ENCODE results near the gene ATAD3B. TPM values are rescaled to one million over a fixed set of nuclear protein-coding genes. Genes with fewer than 3 reads are reported as not detected.
A peak's percentile ranks its signal among the peaks of the same experiment; 100 is the strongest.
"Not testable (repeated sequence)": the region's sequence is repeated elsewhere in the genome, so short reads cannot be mapped to it uniquely, and the experiment has no call there.

The ATAD3B gene
- total RNA-seq, 3 donors from 2014 or later, result 193 to 208 (median 194) TPM

DNA sequence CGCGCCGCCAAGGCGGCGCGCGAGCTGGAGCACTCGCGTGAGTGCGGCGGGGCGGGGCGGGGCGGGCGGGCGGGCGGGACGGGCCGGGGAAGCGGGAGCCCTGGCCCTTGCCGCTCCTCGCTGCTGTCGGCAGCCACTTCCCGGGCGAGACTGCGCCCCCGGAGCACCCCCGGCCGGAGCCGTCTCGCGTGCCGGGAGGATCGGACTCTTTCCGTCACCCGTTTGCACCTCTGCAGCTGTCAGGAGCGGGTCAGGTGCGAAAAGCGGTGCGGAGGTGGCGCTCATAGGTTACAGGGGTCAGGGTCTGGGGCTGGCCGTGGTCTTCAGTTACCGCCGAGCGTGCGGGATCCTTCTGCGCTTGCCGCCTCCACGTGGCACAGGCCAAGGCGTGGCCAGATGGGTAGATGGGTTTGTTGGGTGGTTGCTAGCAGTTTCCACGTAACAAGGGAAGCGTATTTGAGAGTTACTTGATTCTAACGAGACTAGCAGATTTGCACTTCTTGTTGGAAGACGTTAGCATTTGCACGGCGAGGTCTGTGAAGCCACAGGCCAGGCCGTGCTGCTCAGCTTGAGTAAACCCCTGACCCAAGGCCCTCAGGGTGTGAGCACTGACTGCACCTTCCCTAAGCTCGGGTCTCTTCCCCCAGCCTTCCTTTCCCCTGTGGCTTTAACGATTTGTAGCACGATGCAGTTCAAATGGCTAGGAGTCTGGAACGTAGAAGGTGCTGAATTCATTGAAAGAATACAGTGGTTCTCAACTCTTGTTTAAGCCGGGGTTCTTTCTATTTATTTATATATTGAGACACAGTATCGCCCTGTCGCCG lies 700 bp downstream of the ATAD3B start:
- H3K27me3 Mint-ChIP-seq (ENCODE audit: low read depth); H3K9me3 Mint-ChIP-seq; H3K36me3 Mint-ChIP-seq (ENCODE audit: insufficient read depth); DNase-seq: not testable (repeated sequence)
- Mint-ChIP-seq H3K4me1 (ENCODE audit: low read depth) (peaks cover 21% of the 10 kb centered on the region), H3K4me3 (peak overlapping the region; percentile 86)
- peak; percentile 44 to 51 for ATAC-seq

DNA sequence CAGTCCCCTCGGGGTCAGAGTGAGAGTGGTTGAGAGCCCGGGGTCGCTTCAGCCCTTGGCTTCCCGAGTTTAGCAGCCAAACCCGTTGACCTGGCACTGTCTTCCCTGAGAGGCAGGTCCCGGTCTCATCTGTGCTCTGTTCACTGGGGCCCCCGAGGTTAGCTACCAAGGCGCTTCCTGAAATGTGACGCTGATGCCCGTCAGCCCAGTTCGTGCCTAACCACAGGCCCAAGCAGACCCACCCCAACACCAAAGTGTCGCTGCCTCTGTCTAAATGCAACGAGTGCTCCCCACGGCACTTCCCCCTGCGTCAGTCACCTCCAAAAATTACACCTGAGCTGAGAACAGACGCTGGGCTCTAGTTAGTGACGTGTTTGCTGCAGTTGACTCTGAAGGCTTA lies 4.4 kb downstream of the ATAD3B start:
- H3K4me1 Mint-ChIP-seq (ENCODE audit: low read depth), result peaks cover 17% of the 10 kb centered on the region
- peaks cover 18% of the 10 kb centered on the region for H3K36me3 Mint-ChIP-seq (ENCODE audit: insufficient read depth)
- not testable (repeated sequence) for H3K27me3 Mint-ChIP-seq (ENCODE audit: low read depth); ATAC-seq; H3K9me3 Mint-ChIP-seq; DNase-seq; H3K4me3 Mint-ChIP-seq

DNA sequence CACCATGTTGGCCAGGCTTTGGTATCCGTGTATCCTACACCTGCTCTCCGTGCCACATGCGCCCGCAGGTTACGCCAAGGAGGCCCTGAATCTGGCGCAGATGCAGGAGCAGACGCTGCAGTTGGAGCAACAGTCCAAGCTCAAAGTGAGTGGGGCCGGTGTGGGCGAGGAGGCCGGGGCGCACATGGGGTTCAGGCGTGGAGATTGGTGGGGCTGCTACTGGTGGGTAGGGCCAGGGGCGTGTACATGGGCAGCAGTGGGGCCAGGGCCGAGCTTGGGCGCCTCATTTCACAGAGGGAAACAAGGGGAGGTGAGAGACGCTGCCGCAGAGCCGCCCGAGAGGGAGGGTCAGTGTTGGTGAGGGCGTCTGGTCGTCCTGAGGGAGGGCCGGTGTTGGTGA lies 5.6 kb downstream of the ATAD3B start:
- Mint-ChIP-seq H3K36me3 (ENCODE audit: insufficient read depth) (peaks cover 18% of the 10 kb centered on the region), H3K4me1 (ENCODE audit: low read depth) (peaks cover 15% of the 10 kb centered on the region), H3K4me3 (no peak overlapping the region), H3K9me3 (no peaks in the 10 kb centered on the region), H3K27me3 (ENCODE audit: low read depth) (no peaks in the 10 kb centered on the region)
- ATAC-seq (no peak), DNase-seq (no peak)

DNA sequence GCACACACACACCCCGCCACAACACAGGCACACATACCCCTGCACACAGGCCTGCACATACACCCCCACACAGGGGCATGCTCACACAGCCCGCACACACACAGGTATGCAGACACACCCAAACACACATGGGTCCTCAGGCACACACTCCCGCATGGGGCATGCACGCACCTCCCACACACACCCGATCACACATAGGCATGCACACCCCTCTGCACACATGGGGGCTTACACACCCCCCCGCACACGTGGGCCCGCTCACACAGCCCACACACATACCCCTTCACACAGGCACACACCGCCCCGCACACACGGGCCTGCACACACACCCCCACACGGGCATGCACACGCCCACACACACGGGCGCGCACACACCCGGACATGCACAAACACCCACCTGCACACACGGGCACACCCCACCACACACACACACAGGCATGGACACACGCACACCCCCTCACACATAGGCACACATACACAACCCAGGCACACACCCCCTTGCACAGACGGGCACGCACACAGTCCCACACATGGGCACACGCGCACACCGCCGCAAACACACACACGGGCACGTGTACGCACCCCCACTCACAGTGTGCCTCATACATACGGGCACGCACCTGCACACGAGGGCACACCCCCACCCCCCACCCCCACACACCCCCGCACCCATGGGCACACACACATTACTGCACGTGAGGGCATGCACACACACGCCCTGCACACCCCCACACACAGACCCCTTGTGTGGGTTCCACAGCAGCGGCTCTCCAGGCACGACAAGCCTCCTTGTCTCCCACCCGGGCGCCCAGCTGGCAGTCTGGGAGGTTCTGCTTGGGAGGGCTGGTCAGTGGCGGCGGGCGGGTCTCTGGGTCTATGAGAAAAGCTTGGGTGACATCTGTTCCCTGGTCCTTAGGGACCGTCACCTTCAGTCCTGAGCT lies 8.3 kb downstream of the ATAD3B start:
- no peaks in the 10 kb centered on the region for H3K9me3 Mint-ChIP-seq
- no peaks in the 10 kb centered on the region for H3K27me3 Mint-ChIP-seq (ENCODE audit: low read depth)
- DNase-seq (no peak), ATAC-seq (peak in 1 of 2 donors; percentile 7)
- peaks cover 7% of the 10 kb centered on the region for H3K4me1 Mint-ChIP-seq (ENCODE audit: low read depth)
- peaks cover 19% of the 10 kb centered on the region for H3K36me3 Mint-ChIP-seq (ENCODE audit: insufficient read depth)
- no peak overlapping the region for H3K4me3 Mint-ChIP-seq

DNA sequence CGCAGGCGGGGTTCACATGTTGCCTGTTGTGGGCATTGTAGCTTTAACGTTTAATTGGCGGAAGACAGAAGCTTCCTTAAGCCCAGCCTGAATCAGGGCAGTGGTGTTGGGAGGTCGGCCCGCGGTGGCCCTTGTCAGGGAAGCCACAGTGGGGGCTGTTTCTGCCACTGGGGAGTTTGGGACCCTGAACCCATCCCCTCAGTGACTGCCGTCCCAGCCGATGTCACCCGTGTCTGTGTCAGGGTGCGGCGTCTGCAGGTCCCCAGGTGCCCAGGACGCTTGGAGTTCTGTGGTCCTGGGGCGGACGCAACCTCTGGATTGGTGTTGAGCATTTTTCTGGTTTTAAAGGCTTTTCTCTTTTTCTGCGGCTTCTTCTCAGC lies 8.9 kb downstream of the ATAD3B start:
- not testable (repeated sequence) for H3K9me3 Mint-ChIP-seq; H3K27me3 Mint-ChIP-seq (ENCODE audit: low read depth); H3K4me3 Mint-ChIP-seq; DNase-seq; ATAC-seq; H3K4me1 Mint-ChIP-seq (ENCODE audit: low read depth)
- peaks cover 19% of the 10 kb centered on the region for H3K36me3 Mint-ChIP-seq (ENCODE audit: insufficient read depth)

DNA sequence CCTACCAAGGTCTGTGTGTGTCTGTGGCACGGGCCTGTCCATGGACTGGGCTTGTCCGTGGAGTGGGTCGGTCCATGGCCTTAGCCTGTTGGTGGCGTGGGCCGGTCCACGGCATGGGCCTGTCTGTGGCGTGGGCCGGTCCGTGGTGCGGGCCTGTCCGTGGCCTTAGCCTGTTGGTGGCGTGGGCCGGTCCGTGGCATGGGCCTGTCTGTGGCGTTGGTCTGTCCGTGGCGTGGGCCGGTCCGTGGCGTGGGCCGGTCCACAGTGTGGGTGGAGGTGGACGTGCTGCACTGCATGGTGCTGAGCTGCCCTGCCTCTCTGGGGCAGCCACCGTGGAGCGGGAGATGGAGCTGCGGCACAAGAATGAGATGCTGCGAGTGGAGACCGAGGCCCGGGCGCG lies 10.2 kb downstream of the ATAD3B start:
- H3K4me3 Mint-ChIP-seq; ATAC-seq; H3K9me3 Mint-ChIP-seq; H3K27me3 Mint-ChIP-seq (ENCODE audit: low read depth); DNase-seq; H3K4me1 Mint-ChIP-seq (ENCODE audit: low read depth): not testable (repeated sequence)
- peaks cover 17% of the 10 kb centered on the region for H3K36me3 Mint-ChIP-seq (ENCODE audit: insufficient read depth)

DNA sequence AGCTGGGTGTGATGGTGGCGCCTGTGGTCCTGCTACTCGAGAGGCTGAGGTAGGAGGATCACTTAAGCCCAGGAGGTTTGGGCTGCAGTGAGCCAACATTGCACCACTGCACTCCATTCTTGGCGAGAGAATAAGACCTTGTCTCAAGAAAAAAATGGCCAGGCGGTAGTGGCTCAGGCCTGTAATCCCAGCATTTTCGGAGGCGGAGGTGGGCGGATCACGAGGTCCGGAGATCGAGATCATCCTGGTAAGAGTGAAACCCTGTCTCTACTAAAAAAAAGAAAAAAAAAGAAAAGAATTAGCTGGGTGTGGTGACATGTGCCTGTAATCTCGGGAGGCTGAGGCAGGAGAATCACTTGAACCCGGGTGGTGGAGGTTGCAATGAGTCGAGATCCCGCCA lies 11.3 kb downstream of the ATAD3B start:
- DNase-seq (no peak), ATAC-seq (no peak)
- Mint-ChIP-seq H3K9me3 (no peaks in the 10 kb centered on the region), H3K27me3 (ENCODE audit: low read depth) (no peaks in the 10 kb centered on the region), H3K36me3 (ENCODE audit: insufficient read depth) (peaks cover 14% of the 10 kb centered on the region), H3K4me3 (no peak overlapping the region), H3K4me1 (ENCODE audit: low read depth) (peaks cover 2% of the 10 kb centered on the region)

DNA sequence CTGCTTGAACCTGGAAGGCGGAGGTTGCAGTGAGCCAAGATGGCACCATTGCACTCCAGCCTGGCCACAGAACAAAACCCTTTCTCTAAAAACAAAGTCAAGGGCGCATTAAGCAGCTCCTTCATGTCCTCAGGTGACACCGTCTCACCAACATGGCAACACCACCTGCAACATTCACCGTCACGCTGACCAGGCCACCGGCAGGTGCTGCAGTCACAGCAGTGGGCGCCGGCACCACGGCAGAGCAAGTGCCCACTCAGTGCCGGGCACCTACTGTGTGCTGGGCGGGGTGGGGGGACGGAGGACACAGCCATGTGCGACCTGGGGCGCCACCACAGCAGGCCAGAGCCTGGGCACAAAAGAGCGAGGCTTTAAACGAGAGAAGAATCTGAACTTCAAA lies 12.1 kb downstream of the ATAD3B start:
- Mint-ChIP-seq H3K27me3 (ENCODE audit: low read depth) (no peaks in the 10 kb centered on the region), H3K9me3 (no peaks in the 10 kb centered on the region), H3K4me1 (ENCODE audit: low read depth) (peaks cover 2% of the 10 kb centered on the region), H3K36me3 (ENCODE audit: insufficient read depth) (peaks cover 14% of the 10 kb centered on the region), H3K4me3 (no peak overlapping the region)
- DNase-seq (no peak), ATAC-seq (no peak)

DNA sequence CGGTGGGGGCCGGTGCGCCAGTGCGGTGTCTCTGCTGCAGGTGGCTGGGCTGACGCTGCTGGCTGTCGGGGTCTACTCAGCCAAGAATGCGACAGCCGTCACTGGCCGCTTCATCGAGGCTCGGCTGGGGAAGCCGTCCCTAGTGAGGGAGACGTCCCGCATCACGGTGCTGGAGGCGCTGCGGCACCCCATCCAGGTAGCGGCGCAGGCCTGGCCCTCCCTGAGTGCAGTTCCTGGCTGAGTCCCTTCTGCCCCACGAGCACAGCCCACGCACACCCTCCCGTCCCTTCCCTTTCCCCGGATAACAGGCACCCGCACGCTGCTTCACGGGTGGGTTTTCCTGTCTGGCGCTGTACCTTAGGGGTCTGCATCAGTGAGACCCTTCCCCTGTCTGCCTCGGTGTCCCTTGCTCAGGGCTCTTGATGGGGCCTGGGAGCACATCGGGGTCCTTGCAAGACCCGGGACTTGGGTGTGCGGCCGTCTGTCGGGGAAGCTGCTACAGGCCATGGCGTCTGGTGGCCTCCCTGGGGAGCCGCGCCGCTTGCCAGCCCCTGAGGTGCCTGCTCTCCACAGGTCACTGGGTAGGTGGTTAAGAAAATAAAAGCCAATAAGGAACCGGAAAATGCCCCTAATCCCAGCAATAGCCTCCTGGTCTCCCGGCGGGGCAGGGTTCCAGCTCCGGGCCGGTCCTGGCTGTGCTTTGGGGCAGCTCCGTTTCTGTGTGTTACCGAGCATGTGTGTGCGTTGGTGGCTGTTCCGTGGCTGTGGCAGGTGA lies 13.6 kb downstream of the ATAD3B start:
- H3K4me3 Mint-ChIP-seq; DNase-seq; H3K4me1 Mint-ChIP-seq (ENCODE audit: low read depth); ATAC-seq; H3K9me3 Mint-ChIP-seq; H3K27me3 Mint-ChIP-seq (ENCODE audit: low read depth): not testable (repeated sequence)
- H3K36me3 Mint-ChIP-seq (ENCODE audit: insufficient read depth), result peaks cover 10% of the 10 kb centered on the region

DNA sequence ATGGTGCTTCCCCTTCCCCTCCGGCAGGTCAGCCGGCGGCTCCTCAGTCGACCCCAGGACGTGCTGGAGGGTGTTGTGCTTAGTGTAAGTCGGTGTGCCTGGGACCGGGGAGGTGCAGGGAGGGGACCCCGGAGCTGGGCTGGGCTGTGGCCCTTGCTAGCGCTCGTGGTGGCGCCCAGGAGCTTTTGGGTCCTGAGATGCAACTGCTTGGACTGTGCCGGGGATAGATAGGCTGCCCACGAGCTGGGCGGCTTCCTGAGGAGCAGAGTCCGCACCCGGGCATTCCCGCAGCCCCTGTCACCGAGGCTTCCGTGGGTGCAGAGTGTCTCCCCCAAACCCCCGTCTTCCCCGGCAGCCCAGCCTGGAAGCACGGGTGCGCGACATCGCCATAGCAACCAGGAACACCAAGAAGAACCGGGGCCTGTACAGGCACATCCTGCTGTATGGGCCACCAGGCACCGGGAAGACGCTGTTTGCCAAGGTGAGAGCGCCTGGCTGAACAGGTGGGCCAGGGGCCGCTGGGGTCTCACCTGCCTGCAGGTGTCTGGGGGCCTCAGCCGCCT lies 14.3 kb downstream of the ATAD3B start:
- not testable (repeated sequence) for ATAC-seq; H3K9me3 Mint-ChIP-seq; H3K27me3 Mint-ChIP-seq (ENCODE audit: low read depth); H3K4me3 Mint-ChIP-seq; H3K4me1 Mint-ChIP-seq (ENCODE audit: low read depth); DNase-seq
- H3K36me3 Mint-ChIP-seq (ENCODE audit: insufficient read depth), result peaks cover 11% of the 10 kb centered on the region

DNA sequence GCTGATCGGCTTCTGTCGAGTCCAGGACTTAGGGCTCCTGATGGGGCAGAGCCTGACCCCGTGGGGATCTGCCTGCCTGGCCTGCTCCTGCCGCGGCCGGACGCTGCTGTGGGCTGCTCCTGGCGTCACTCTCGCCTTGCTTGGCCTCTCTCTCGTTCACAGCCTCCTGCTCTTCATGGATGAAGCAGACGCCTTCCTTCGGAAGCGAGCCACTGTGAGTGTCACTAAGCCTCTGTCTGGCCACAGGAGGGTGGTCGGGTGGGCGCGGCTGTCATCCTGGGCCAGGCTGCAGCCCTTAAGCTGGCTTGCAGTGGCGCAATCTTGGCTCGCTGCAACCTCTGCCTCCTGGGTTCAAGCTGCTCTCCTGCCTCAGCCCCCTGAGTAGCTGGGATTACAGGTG lies 16.1 kb downstream of the ATAD3B start:
- no peak for DNase-seq
- no peak for ATAC-seq
- Mint-ChIP-seq H3K4me3 (no peak overlapping the region), H3K9me3 (no peaks in the 10 kb centered on the region), H3K4me1 (ENCODE audit: low read depth) (no peaks in the 10 kb centered on the region), H3K36me3 (ENCODE audit: insufficient read depth) (peaks cover 17% of the 10 kb centered on the region), H3K27me3 (ENCODE audit: low read depth) (no peaks in the 10 kb centered on the region)

DNA sequence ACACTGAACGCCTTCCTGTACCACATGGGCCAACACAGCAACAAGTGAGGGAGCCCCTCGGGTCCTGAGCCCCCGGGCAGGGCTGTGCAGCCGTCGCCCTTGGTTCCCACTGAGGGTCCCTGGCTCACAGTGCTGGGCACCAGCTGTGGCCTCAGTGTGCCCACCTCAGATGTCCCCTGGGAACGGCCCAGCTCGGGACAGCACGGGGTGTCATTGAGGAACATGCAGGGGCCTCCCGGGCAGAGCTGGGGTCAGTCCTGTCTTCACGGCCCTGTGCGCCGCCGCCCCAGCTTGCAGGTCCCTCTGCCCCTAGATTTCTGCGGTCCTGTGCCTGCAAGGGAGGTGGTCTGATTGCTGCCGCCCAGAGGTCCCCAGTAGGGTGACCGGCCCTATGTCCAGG lies 17.7 kb downstream of the ATAD3B start:
- no peak overlapping the region for H3K4me3 Mint-ChIP-seq
- ATAC-seq, result no peak
- DNase-seq, result no peak
- peaks cover 8% of the 10 kb centered on the region for H3K9me3 Mint-ChIP-seq
- peaks cover 28% of the 10 kb centered on the region for H3K36me3 Mint-ChIP-seq (ENCODE audit: insufficient read depth)
- no peaks in the 10 kb centered on the region for H3K4me1 Mint-ChIP-seq (ENCODE audit: low read depth)
- H3K27me3 Mint-ChIP-seq (ENCODE audit: low read depth), result no peaks in the 10 kb centered on the region

DNA sequence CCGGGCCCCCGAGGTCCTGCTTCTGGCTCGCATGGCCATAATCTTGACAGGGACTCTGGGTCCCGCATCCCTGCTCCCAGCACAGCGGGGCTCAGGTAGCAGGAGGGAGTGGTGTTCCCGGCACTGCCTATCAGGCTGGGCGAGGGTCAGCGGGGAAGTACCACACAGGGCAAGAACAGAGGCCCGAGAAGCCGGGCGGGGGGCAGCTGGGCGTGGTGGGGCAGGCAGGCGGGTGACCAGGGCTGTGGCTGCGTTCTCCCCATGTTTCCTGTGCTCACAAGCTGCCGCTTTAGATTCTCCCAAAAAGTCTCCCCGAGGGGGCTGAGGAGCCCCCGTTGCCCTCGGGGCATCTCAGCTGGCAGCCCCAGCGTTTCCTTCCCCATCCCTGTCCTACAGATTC lies 18.3 kb downstream of the ATAD3B start:
- Mint-ChIP-seq H3K4me1 (ENCODE audit: low read depth) (no peaks in the 10 kb centered on the region), H3K27me3 (ENCODE audit: low read depth) (no peaks in the 10 kb centered on the region), H3K9me3 (peaks cover 8% of the 10 kb centered on the region), H3K4me3 (no peak overlapping the region), H3K36me3 (ENCODE audit: insufficient read depth) (peaks cover 32% of the 10 kb centered on the region)
- ATAC-seq (no peak), DNase-seq (no peak)

Measured in activated T-cell treated with anti-CD3 and anti-CD28 coated beads, Interleukin-2, amount 50 U/mL, for 4 hours (primary cell).